BE2C (cell line): ENCODE data around the gene RHAG.
"Not testable (repeated sequence)": the region's sequence is repeated elsewhere in the genome, so short reads cannot be mapped to it uniquely, and the experiment has no call there.

Experiments used
- DNase-seq: peaks from one replicate; pipeline ENCODE4 v3.0.0-alpha.2; 2020
- H3K27me3 ChIP-seq: fragments of 250-450 bp; sonication (Bioruptor Pico); 2 replicates; pipeline ENCODE4 v1.5.1; 2020; ENCODE audit warnings: mild to moderate bottlenecking
- H3K36me3 ChIP-seq: fragments of 250-450 bp; sonication (Bioruptor Pico); 2 replicates; pipeline ENCODE4 v1.5.1; 2020; ENCODE audit warnings: mild to moderate bottlenecking
- H3K4me1 ChIP-seq: fragments of 250-450 bp; sonication (Bioruptor Pico); 2 replicates; pipeline ENCODE4 v1.5.1; 2020
- H3K4me3 ChIP-seq: 2 replicates; pipeline ENCODE4 v1.5.1; 2011; ENCODE audit warnings: low read depth, low read length
- H3K9me3 ChIP-seq: fragments of 250-450 bp; sonication (Bioruptor Pico); 2 replicates; pipeline ENCODE4 v1.5.1; 2020
- TF ChIP-seq, protein P1 (sequence below): IDR thresholded peaks from 2 replicates; pipeline ENCODE4 v1.5.1; 2012; ENCODE audit warnings: mild to moderate bottlenecking, low read depth, low read length

Gene RHAG

DNA sequence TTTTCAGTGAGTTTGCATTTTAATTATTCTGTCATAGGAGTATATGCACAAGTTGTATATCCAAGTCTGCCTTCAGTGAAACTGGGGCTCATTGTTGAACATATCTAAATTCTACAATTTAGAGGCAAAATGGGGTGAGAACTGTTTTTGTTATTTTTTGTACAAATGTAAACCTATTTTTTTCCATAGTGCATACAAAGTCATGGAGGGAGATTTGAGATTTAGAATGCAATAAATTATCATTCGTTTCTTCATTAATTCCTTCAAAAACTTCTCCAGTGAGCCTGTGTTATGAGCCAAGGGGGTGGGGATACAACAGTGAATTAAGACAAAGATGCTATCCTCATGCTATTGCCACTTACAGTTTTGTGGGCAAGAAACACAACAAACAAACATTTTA lies 29.8 kb upstream of the RHAG start:
- DNase-seq = no peak
- H3K27me3 ChIP-seq = no peaks in the 10 kb centered on the region
- TF ChIP-seq, protein P1, sequence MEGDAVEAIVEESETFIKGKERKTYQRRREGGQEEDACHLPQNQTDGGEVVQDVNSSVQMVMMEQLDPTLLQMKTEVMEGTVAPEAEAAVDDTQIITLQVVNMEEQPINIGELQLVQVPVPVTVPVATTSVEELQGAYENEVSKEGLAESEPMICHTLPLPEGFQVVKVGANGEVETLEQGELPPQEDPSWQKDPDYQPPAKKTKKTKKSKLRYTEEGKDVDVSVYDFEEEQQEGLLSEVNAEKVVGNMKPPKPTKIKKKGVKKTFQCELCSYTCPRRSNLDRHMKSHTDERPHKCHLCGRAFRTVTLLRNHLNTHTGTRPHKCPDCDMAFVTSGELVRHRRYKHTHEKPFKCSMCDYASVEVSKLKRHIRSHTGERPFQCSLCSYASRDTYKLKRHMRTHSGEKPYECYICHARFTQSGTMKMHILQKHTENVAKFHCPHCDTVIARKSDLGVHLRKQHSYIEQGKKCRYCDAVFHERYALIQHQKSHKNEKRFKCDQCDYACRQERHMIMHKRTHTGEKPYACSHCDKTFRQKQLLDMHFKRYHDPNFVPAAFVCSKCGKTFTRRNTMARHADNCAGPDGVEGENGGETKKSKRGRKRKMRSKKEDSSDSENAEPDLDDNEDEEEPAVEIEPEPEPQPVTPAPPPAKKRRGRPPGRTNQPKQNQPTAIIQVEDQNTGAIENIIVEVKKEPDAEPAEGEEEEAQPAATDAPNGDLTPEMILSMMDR = no peak
- no peaks in the 10 kb centered on the region for H3K4me1 ChIP-seq
- no peak overlapping the region for H3K4me3 ChIP-seq
- H3K9me3 ChIP-seq = no peaks in the 10 kb centered on the region
- H3K36me3 ChIP-seq = no peaks in the 10 kb centered on the region

DNA sequence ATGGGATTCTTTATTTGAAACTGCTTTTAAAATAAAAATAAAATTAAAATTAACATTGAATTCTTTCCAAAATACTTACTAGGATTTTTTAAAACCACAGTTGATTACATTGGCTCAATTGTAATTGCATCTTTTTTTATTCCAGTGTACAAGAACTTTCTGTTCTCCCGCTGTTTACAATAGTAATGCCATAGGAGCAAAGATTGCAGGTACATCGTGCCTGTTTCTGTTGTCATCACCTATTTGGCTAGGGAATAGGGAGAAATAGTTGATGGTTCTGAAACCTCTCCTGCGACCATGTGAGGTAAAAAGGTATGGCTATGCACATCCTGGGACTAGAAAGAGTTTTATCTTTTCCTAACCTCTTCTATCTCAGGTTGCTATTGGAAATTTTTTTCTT lies 28.2 kb upstream of the RHAG start:
- Histone ChIP-seq H3K9me3 (no peaks in the 10 kb centered on the region), H3K36me3 (no peaks in the 10 kb centered on the region), H3K4me3 (no peak overlapping the region), H3K27me3 (no peaks in the 10 kb centered on the region), H3K4me1 (no peaks in the 10 kb centered on the region)
- no peak for DNase-seq
- TF ChIP-seq, protein P1 = no peak

DNA sequence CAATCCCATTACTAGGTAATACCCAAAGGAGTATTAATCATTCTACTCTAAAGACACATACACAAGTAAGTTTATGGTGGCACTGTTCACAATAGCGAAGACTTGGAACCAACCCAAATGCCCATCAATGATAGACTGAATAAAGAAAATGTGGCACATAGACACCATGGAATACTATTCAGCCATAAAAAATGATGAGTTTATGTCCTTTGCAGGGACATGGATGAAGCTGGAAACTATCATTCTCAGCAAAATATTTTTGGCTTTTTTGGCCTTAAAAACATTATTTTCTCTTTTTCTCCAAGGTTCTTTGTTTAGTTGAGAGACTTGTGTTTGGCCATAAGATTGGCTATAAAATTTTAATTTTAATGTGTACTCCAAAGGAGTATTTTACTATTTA lies 27.4 kb upstream of the RHAG start:
- H3K4me1 ChIP-seq, H3K27me3 ChIP-seq, H3K9me3 ChIP-seq, H3K36me3 ChIP-seq, H3K4me3 ChIP-seq, DNase-seq: not testable (repeated sequence)

DNA sequence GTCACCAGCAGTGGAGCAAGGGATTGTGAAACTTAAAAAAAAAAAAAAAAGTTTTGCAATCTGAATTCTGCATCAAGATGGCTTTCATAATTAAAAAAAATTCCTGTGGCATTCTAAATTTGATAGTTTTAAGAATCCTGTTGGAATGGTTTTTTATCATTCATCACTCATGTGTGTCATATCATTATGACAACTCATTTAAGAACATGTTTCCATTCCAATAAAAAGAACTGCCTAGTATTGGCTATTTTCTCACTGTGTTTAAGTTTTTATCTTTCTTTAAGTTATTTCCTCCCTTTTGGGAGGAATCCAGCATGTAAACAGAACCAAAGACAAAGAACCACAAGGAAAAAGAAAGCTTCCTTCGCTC lies 26.2 kb upstream of the RHAG start:
- no peak for DNase-seq
- Histone ChIP-seq H3K36me3 (no peaks in the 10 kb centered on the region), H3K4me3 (no peak overlapping the region), H3K27me3 (no peaks in the 10 kb centered on the region), H3K4me1 (no peaks in the 10 kb centered on the region), H3K9me3 (no peaks in the 10 kb centered on the region)
- TF ChIP-seq, protein P1 = no peak

DNA sequence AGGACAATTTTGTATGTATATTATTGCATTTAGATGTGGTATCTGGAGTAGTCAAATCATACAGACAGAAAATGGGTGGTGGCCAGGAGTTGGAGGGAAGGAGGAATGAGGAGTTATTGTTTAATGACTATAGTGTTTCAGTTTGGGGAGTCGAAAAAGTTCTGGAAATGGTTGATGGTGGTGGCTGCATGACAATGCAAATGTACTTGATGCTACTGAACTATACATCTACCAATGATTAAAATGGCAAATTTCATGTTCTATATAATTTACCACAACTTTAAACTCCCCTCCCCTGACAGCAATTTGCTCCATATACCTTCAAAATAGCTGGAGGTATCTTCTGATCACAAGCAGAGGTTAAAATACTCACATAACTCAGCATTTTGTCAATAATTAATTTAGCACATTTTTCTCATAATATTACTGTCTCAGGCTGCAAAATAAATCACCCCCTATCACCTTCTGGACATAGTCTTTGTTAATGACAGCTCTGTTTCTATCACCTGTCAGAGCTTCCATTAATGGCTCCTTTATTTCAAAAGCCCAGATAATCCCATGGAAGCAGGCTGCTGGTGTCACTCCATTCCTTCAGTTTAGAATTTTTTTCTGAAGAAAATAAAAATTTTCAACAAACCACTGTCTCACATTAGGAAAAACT lies 25.7 kb upstream of the RHAG start:
- Histone ChIP-seq H3K4me3 (no peak overlapping the region), H3K4me1 (no peaks in the 10 kb centered on the region), H3K9me3 (no peaks in the 10 kb centered on the region), H3K27me3 (no peaks in the 10 kb centered on the region), H3K36me3 (no peaks in the 10 kb centered on the region)
- TF ChIP-seq, protein P1 = no peak
- no peak for DNase-seq

DNA sequence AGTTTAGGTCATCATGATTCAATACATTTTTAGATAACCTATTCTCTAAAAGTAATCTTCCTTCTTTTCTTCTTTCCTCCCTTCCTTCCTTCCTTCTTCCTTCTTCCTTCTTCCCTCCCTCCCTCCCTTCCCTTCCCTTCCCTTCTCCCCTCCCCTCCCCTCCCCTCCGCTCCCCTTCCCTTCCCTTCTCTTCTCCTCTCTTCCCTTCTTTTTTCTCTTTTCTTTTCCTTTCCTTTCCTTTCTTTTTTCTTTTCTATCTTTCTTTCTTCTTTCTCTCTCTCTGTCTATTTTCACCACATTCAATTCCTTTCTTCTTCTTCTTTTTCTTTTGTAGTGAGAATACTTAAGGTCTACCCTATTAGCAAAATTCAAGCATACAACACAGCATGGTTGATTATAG lies 17.3 kb upstream of the RHAG start:
- no peak for DNase-seq
- Histone ChIP-seq H3K4me1 (no peaks in the 10 kb centered on the region), H3K27me3 (no peaks in the 10 kb centered on the region), H3K36me3 (no peaks in the 10 kb centered on the region), H3K9me3 (no peaks in the 10 kb centered on the region), H3K4me3 (no peak overlapping the region)
- TF ChIP-seq, protein P1 = no peak

DNA sequence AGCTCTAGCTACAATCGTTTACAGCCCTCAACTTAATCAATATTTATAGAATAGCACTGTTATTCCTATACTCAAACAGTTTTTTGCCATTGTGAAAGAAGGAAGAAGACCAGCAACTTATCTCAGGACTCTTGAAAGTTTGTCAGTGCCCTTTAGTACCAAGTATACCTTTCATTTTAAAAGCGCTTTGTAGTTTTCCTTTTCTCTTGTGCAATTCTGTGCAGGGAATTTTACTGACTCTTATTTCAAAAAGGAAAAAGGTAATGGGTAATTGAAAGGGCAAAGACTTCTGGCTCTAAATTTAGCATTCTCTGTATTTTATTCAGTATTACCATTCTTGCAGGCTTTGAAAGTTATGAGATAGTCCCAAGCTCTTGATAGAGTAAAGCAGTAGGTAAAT lies 16.8 kb upstream of the RHAG start:
- DNase-seq = no peak
- Histone ChIP-seq H3K9me3 (no peaks in the 10 kb centered on the region), H3K4me3 (no peak overlapping the region), H3K4me1 (no peaks in the 10 kb centered on the region), H3K27me3 (no peaks in the 10 kb centered on the region), H3K36me3 (no peaks in the 10 kb centered on the region)
- TF ChIP-seq, protein P1 = no peak
